ENCODE data around the gene GJA4.

GJA4 gene

DNA sequence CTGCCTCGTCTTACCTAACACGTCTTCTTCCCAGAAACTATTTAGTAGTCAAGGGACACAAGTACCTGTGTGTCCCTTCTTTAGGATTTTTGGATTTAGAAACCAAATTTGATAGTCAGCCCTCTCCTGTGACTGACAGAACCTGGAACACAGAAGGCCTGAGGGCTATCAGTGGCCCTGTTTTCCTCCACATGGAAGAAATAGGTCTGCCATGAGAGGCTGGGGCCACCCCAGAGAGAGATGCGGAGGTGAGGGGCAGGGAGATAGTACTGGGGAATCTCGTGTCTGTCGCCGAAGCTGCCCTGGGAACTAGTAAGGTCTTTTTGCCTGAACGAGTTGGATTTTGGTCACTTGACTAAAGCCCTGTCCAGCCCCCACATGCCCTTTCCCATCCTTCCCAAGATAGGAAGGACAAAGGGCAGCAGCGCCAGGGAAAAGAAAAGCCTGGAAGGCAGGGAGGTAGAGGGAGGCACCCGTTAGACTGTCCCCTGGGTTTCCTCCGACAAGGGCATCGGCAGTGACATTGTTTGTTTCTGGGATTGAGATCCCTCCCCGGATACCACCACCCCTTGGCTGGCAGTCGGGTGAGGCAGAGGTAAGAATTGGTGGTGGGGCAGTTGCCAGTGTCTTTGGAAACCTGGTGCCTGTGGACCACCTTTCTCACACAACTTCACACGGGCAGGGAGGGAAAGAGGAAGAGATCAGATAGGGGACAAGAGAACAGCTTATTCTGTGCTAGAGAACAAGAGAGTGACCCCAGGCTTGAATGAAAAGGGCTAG is 46.9 kb downstream of the GJA4 start:
- no peak for DNase-seq (ENCODE audit: low spot score)

DNA sequence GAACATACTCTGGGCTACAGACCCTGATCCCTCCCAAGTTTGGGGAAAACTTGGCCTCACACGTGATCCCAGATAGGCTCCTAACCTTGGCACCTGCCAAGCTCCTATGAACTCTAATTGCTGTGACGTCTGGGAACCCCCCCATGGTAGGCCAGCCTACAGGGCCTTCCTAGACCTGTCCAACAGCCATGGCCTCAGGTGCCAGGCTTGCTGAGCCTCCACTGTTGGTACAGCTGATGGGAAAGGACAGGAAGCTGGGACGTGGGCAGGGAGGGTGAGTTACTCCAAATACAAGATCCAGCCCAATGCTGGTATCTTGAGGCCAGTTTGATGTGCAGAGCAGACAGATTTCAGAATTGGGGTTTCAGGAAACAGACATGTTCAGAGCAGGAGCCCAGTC is 47.6 kb downstream of the GJA4 start:
- DNase-seq (ENCODE audit: low spot score) = no peak

DNA sequence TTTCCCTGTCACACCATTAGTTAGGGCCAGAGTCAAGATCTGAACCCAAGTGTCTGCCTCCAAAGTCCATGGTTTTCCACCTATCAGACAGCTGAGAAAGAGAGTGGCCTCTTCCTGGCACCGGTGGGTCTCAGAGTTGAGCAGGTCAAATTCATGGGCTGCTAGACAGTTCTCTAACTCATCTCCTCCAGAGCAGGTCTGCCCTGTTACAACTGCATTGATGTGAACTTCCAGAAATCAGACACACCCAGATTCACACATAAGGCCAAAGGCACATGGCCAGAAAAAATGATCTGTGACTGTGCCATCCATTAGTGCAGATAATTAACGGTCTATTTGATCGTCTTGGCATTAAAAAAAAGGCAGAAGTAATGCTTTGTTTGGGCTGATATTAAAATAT is 49.3 kb downstream of the GJA4 start:
- no peak for DNase-seq (ENCODE audit: low spot score)

DNA sequence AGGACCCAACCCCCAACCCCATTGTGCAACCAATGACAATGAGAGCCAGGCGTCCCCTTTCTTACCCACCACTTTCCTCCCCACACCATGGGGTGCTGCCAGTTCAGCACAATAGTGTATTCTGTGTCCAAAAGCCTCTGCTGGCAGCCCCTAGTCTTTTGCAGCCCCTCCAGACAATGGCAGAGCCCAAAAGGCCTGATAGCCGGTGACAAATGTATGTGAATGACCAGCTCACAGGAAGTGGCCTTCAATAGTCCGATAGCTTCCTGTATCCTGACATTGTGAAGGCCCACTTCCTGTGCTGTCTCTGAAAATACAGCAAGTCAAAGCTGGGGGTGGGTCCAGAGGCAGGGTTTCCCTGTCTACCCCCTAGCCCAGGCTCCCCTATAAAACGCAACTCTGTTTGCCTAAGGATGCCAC is 50.2 kb downstream of the GJA4 start:
- DNase-seq (ENCODE audit: low spot score) = no peak

DNA sequence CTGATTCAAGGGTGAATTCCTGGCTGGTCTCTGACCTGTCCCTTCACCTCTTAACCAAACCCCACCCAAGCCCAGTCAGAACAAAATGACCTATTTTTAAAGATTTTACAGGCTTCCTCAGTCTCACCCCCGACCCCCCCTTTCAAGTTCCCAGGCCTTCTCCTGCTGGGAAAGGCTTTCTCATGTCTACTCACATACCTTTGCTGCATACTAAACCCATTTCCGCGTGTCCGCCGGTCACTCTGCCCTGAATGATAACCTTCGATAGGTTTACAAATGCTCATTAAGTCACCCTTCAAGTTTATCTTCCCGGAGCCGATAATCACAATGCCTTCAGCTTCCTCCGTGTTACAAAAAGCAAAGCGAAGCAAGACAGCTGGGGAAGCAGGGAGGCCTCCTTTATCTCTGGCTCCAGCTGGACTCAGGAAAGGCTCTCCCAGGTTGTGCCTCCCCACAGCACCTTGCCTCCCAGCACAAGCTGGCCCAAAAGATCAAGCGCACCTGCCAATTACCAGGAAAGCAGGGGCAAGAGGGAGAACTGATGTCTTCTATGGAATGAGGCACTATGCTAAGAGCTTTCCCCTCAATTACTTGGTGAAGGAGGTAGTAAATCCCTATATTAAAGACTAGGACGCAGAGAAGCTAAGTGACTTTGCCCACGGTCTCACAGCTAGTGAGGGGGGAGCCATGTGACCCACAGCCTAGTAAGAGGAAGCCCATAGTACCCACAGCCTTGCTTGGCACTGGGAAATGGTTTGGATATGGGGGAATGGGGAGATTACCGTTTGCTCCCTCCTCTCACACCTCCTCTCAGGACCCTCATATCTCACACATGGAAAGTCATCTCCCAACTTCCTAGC is 50.8 kb downstream of the GJA4 start:
- DNase-seq (ENCODE audit: low spot score) = no peak

DNA sequence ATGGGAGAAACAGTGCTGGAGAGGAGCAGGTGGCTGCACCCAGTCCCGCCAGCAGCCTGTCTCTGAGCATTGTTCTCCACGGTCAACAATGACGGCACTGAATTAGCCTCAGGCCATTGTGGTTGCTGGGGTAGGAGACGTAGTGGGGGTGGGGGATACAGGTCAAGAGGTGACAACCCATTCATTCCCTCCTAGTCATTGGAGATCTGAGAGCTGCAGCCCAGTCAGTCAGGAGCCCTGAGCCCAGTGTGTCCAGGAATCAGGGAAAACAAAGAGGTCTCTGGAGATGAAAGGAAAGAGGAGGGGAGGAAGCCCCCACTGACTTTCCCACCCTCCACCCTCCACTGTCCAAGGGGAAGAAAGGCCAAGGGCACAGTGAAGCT is 51.4 kb downstream of the GJA4 start:
- DNase-seq (ENCODE audit: low spot score) = no peak
